Heart left ventricle (tissue), 13 donors: ENCODE measurements around the gene CLSTN2.

Source experiments
- POLR2A ChIP-seq, 2 donors: fragments of 450-650 bp; IDR thresholded peaks; one replicate each; pipeline ENCODE4 v1.6.1; 2017; ENCODE audit warnings: antibody characterized with exemption in 2 of 2, mild to moderate bottlenecking in 2 of 2, moderate library complexity in 2 of 2
- TF ChIP-seq, protein P1 (sequence below), 12 donors: fragments of 200-600 bp; sonication (generic) in 4 of 12; IDR thresholded peaks; one replicate each; pipeline versions ENCODE4 v1.5.0 to v1.8.0; 2018 to 2022; ENCODE audit warnings: antibody characterized with exemption in 12 of 12, mild to moderate bottlenecking in 5 of 12
- donor health status: ischemic (EF 13 %, LVEDD 7.1; RV severe dilation, severe dysfunction).
- donor health status: DM: no; HTN: yes; CAD: no.
- donor health status: DM: no; HTN: no; CAD: no.
- donor health status: ischemic (EF 25% LVEDD 6.9; RV normal size, moderate dysfunction).
- donor health status: ischemic (EF 25% LVEDD 5.7; RV mildly dilated, moderate dysfunction).
- donor health status: ischemic (EF 35%, LVEDD 5.7; RV mildly dilated, moderate dysfunction).
- donor health status: nonischemic (EF 11% LVEDD 7.7; RV severe dilation, severe dysfunction).
- donor health status: DM: yes; HTN: yes; CAD: no.
- donor health status: PGD.
- donor health status: ischemic (EF 29% LVEDD 5.4; RV normal size, mild dysfunction).
- donor health status: nonischemic (EF 23%, LVEDD 6.1; RV moderate dilation, normal function).

DNA sequence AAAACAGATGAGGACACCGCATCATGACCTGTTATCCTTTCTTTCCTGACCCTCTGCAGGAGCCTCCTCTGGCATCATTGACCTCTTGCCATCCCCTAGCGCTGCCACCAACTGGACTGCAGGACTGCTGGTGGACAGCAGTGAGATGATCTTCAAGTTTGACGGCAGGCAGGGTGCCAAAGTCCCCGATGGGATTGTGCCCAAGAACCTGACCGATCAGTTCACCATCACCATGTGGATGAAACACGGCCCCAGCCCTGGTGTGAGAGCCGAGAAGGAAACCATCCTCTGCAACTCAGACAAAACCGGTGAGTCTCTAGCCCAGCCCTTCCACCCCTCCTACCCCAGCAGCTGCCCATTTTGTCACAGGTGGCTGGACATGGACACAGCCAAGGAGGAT is 524.5 kb downstream of the CLSTN2 start:
- TF ChIP-seq, protein P1, sequence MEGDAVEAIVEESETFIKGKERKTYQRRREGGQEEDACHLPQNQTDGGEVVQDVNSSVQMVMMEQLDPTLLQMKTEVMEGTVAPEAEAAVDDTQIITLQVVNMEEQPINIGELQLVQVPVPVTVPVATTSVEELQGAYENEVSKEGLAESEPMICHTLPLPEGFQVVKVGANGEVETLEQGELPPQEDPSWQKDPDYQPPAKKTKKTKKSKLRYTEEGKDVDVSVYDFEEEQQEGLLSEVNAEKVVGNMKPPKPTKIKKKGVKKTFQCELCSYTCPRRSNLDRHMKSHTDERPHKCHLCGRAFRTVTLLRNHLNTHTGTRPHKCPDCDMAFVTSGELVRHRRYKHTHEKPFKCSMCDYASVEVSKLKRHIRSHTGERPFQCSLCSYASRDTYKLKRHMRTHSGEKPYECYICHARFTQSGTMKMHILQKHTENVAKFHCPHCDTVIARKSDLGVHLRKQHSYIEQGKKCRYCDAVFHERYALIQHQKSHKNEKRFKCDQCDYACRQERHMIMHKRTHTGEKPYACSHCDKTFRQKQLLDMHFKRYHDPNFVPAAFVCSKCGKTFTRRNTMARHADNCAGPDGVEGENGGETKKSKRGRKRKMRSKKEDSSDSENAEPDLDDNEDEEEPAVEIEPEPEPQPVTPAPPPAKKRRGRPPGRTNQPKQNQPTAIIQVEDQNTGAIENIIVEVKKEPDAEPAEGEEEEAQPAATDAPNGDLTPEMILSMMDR (IDR thresholded peaks at IDR 0.05), result no peak
- TF ChIP-seq POLR2A (IDR thresholded peaks at IDR 0.05), result no peak
